ENCODE results near the gene PACS1. TPM values are rescaled to one million over a fixed set of nuclear protein-coding genes. Genes with fewer than 3 reads are reported as not detected.

The PACS1 gene
- total RNA-seq, 3 donors from 2014 or later: 14.4 to 44.9 (median 18.9) TPM

GRCh38 chr11:66155387-66156073 lies 85.5 kb downstream of the PACS1 start:
- Histone ChIP-seq H3K4me1 (ENCODE audit: low read depth) (no peaks in the 10 kb centered on the region), H3K36me3 (ENCODE audit: low read depth) (no peaks in the 10 kb centered on the region), H3K9me3 (no peaks in the 10 kb centered on the region), H3K4me3 (no peak overlapping the region)
- no peak for TF ChIP-seq CTCF (IDR thresholded peaks at IDR 0.05)
- intact Hi-C loops (cut with DNase I, micrococcal nuclease): no loop called here
- DNase-seq (no peak), ATAC-seq (no peak)

- Histone ChIP-seq H3K36me3 (ENCODE audit: low read depth) (no peaks in the 10 kb centered on the region), H3K4me3 (no peak overlapping the region), H3K9me3 (no peaks in the 10 kb centered on the region), H3K4me1 (ENCODE audit: low read depth) (no peaks in the 10 kb centered on the region)
- intact Hi-C loops (cut with DNase I, micrococcal nuclease): no loop called here
- ATAC-seq (no peak), DNase-seq (no peak)
- TF ChIP-seq CTCF (IDR thresholded peaks at IDR 0.05): no peak
Observed at GRCh38 chr11:66157182-66157864, 87.3 kb downstream of the PACS1 start.

GRCh38 chr11:66158156-66158555 lies 88.1 kb downstream of the PACS1 start:
- Histone ChIP-seq H3K4me1 (ENCODE audit: low read depth) (no peaks in the 10 kb centered on the region), H3K4me3 (no peak overlapping the region), H3K9me3 (no peaks in the 10 kb centered on the region), H3K36me3 (ENCODE audit: low read depth) (no peaks in the 10 kb centered on the region)
- TF ChIP-seq CTCF (IDR thresholded peaks at IDR 0.05): no peak
- no peak for DNase-seq
- ATAC-seq: no peak
- intact Hi-C loops (cut with DNase I, micrococcal nuclease): no loop called here

GRCh38 chr11:66159324-66159984 lies 89.4 kb downstream of the PACS1 start:
- DNase-seq (no peak), ATAC-seq (no peak)
- Histone ChIP-seq H3K4me3 (no peak overlapping the region), H3K36me3 (ENCODE audit: low read depth) (no peaks in the 10 kb centered on the region), H3K9me3 (no peaks in the 10 kb centered on the region), H3K4me1 (ENCODE audit: low read depth) (no peaks in the 10 kb centered on the region)
- intact Hi-C loops (cut with DNase I, micrococcal nuclease): no loop called here
- TF ChIP-seq CTCF (IDR thresholded peaks at IDR 0.05): no peak

DNA sequence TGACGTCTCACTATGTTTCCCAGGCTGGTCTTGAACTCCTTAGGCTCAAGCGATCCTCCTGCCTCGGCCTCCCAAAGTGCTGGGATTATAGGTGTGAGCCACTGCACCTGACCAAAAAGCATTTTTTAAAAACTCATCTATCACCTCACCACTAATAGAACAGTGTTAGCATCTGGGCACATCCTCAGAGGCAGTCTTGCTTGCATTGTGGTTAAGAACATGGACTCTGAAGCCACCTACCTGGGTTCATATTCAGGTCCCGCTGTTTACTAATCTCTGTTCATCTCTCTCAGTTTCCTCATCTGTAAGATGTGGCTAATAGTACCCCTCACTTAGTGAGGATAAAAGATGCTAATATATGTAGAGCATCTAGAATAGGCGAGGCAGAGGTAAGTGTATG lies 90.6 kb downstream of the PACS1 start:
- intact Hi-C loops (cut with DNase I, micrococcal nuclease): no loop called here

More for the DNA sequence above, 90.6 kb downstream of the PACS1 start:
- DNase-seq (no peak), ATAC-seq (no peak)
- no peak for TF ChIP-seq CTCF (IDR thresholded peaks at IDR 0.05)
- H3K9me3 ChIP-seq: no peaks in the 10 kb centered on the region
- H3K4me1 ChIP-seq (ENCODE audit: low read depth): no peaks in the 10 kb centered on the region
- H3K36me3 ChIP-seq (ENCODE audit: low read depth): no peaks in the 10 kb centered on the region
- no peak overlapping the region for H3K4me3 ChIP-seq

Data from mucosa of descending colon (tissue), 3 donors.